Neural cell (in vitro differentiated cells): ENCODE data around the gene SIT1. TPM values are rescaled to one million over a fixed set of nuclear protein-coding genes. Genes with fewer than 3 reads are reported as not detected.
A peak's percentile ranks its signal among the peaks of the same experiment; 100 is the strongest.

Experiments used
- H2AFZ ChIP-seq: fragments of 200-600, 300-800 bp; sonication (generic), shearing (Covaris generic); 2 replicates; pipeline ENCODE4 v1.6.0; 2014; ENCODE audit warnings: low read depth, mild to moderate bottlenecking, antibody characterized with exemption, low read length, moderate library complexity
- H3F3A ChIP-seq: fragments of 200-600 bp; shearing (Covaris generic); 2 replicates; pipeline ENCODE4 v1.6.1; 2016; ENCODE audit warnings: mild to moderate bottlenecking, moderate library complexity, mixed read lengths, antibody characterized with exemption, low read length; ENCODE audit not compliant: insufficient read depth, poor library complexity, severe bottlenecking
- H3K27ac ChIP-seq: fragments of 200-600, 300-800 bp; sonication (generic), shearing (Covaris generic); 2 replicates; pipeline ENCODE4 v1.5.1; 2014; ENCODE audit warnings: mild to moderate bottlenecking, low read length, moderate library complexity
- H3K27me3 ChIP-seq: fragments of 300-800, 200-600 bp; sonication (generic), shearing (Covaris generic); 2 replicates; pipeline ENCODE4 v1.6.0; 2014; ENCODE audit warnings: mild to moderate bottlenecking, low read depth, low read length, moderate library complexity; ENCODE audit not compliant: insufficient read depth
- H3K36me3 ChIP-seq: fragments of 300-800, 200-600 bp; sonication (generic), shearing (Covaris generic); 2 replicates; pipeline ENCODE4 v1.5.1; 2014; ENCODE audit warnings: mild to moderate bottlenecking, antibody characterized with exemption, low read length, moderate library complexity; ENCODE audit not compliant: insufficient read depth
- H3K4me2 ChIP-seq: fragments of 300-800, 200-600 bp; sonication (generic), shearing (Covaris generic); 2 replicates; pipeline ENCODE4 v1.6.0; 2014; ENCODE audit warnings: mild to moderate bottlenecking, low read length
- H3K4me3 ChIP-seq: fragments of 300-800, 200-600 bp; sonication (generic), shearing (Covaris generic); 2 replicates; pipeline ENCODE4 v1.5.1; 2014; ENCODE audit warnings: mild to moderate bottlenecking, low read length, moderate library complexity
- H3K79me2 ChIP-seq: fragments of 200-600 bp; shearing (Covaris generic); replicated peaks from 2 replicates; pipeline ENCODE4 v1.6.0; 2014; ENCODE audit warnings: mild to moderate bottlenecking, low read length, moderate library complexity; ENCODE audit not compliant: insufficient read depth
- H3K9ac ChIP-seq: fragments of 300-800, 200-600 bp; sonication (generic), shearing (Covaris generic); 2 replicates; pipeline ENCODE4 v1.6.1; 2016; ENCODE audit warnings: mild to moderate bottlenecking, low read length, mixed read lengths
- H3K9me2 ChIP-seq: fragments of 200-600 bp; shearing (Covaris generic); 2 replicates; pipeline ENCODE4 v1.6.1; 2016; ENCODE audit warnings: mild to moderate bottlenecking, low read length, mixed read lengths; ENCODE audit not compliant: insufficient read depth
- H3K9me3 ChIP-seq: fragments of 200-600, 300-800 bp; sonication (generic), shearing (Covaris generic); 2 replicates; pipeline ENCODE4 v1.6.1; 2016; ENCODE audit warnings: mild to moderate bottlenecking, mixed run types, low read length, moderate library complexity, mixed read lengths
- H4K20me1 ChIP-seq: fragments of 200-600 bp; shearing (Covaris generic); 2 replicates; pipeline ENCODE4 v1.6.1; 2016; ENCODE audit warnings: mild to moderate bottlenecking, mixed run types; ENCODE audit not compliant: insufficient read depth
- EP300 ChIP-seq: fragments of 450-650 bp; conservative IDR thresholded peaks from 2 replicates; pipeline ENCODE4 v1.6.1; 2014; ENCODE audit warnings: antibody characterized with exemption, mild to moderate bottlenecking, moderate library complexity; ENCODE audit not compliant: poor library complexity, severe bottlenecking
- EZH2 ChIP-seq: fragments of 200-600, 300-800 bp; shearing (Covaris generic), sonication (generic); IDR thresholded peaks from 2 replicates; pipeline ENCODE4 v1.6.1; 2014; ENCODE audit warnings: antibody characterized with exemption, low read length, borderline replicate concordance, mild to moderate bottlenecking; ENCODE audit not compliant: insufficient read depth, poor library complexity, severe bottlenecking
- MXI1 ChIP-seq: fragments of 450-650 bp; conservative IDR thresholded peaks from 2 replicates; pipeline ENCODE4 v1.6.1; 2014; ENCODE audit warnings: antibody characterized with exemption, mild to moderate bottlenecking; ENCODE audit not compliant: poor library complexity, severe bottlenecking
- POLR2AphosphoS5 ChIP-seq: IDR thresholded peaks from 2 replicates; pipeline ENCODE4 v1.6.1; 2012
- RAD21 ChIP-seq: fragments of 450-650 bp; conservative IDR thresholded peaks from 2 replicates; pipeline ENCODE4 v1.6.1; 2014; ENCODE audit warnings: antibody characterized with exemption, mild to moderate bottlenecking, moderate library complexity
- REST ChIP-seq: IDR thresholded peaks from 2 replicates; pipeline ENCODE4 v1.6.1; 2012; ENCODE audit warnings: borderline replicate concordance
- SMC3 ChIP-seq: fragments of 450-650 bp; conservative IDR thresholded peaks from 2 replicates; pipeline ENCODE4 v1.6.1; 2014; ENCODE audit warnings: antibody characterized with exemption, mild to moderate bottlenecking, moderate library complexity; ENCODE audit not compliant: poor library complexity
- TAF1 ChIP-seq: IDR thresholded peaks from 2 replicates; pipeline ENCODE4 v1.6.1; 2012; ENCODE audit warnings: low read depth
- polyA plus RNA-seq: library from polyadenylated mRNA; depleted of rRNA; stranded (reverse); fragments of >200 nt; gene quantifications from 2 replicates; pipeline ENCODE4 v1.2.3, GENCODE V29; 2014
- TF ChIP-seq, protein P1 (sequence below): fragments of 450-650 bp; IDR thresholded peaks from 2 replicates; pipeline ENCODE4 v1.5.1; 2014; ENCODE audit warnings: antibody characterized with exemption, mild to moderate bottlenecking, moderate library complexity; ENCODE audit not compliant: poor library complexity, severe bottlenecking

SIT1 gene
- polyA plus RNA-seq, 1 donor from 2014 or later = not detected

GRCh38 chr9:35603986-35604577, 46.6 kb downstream of the SIT1 start:
- H3K4me3 ChIP-seq = peak overlapping the region; percentile 92
- H3K79me2 ChIP-seq = peaks cover 13% of the 10 kb centered on the region
- H3K36me3 ChIP-seq = peaks cover 4% of the 10 kb centered on the region
- no peaks in the 10 kb centered on the region for H3K9me3 ChIP-seq
- H3F3A ChIP-seq = no peaks in the 10 kb centered on the region
- H4K20me1 ChIP-seq = no peaks in the 10 kb centered on the region
- peak; percentile 88 for TF ChIP-seq TAF1
- TF ChIP-seq SMC3 = peak; percentile 80
- peak; percentile 79 for TF ChIP-seq MXI1
- no peak for TF ChIP-seq REST
- TF ChIP-seq, protein P1, sequence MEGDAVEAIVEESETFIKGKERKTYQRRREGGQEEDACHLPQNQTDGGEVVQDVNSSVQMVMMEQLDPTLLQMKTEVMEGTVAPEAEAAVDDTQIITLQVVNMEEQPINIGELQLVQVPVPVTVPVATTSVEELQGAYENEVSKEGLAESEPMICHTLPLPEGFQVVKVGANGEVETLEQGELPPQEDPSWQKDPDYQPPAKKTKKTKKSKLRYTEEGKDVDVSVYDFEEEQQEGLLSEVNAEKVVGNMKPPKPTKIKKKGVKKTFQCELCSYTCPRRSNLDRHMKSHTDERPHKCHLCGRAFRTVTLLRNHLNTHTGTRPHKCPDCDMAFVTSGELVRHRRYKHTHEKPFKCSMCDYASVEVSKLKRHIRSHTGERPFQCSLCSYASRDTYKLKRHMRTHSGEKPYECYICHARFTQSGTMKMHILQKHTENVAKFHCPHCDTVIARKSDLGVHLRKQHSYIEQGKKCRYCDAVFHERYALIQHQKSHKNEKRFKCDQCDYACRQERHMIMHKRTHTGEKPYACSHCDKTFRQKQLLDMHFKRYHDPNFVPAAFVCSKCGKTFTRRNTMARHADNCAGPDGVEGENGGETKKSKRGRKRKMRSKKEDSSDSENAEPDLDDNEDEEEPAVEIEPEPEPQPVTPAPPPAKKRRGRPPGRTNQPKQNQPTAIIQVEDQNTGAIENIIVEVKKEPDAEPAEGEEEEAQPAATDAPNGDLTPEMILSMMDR = peak; percentile 100
- TF ChIP-seq POLR2AphosphoS5 = peak; percentile 91
- peak; percentile 82 for TF ChIP-seq RAD21
- no peak for TF ChIP-seq EZH2
- TF ChIP-seq EP300 = peak; percentile 44
- H3K9ac ChIP-seq = peak overlapping the region; percentile 77
- H3K27ac ChIP-seq = peak overlapping the region; percentile 87
- no peaks in the 10 kb centered on the region for H3K27me3 ChIP-seq
- H2AFZ ChIP-seq = peak overlapping the region; percentile 80
- H3K4me2 ChIP-seq = peak overlapping the region; percentile 81
- no peaks in the 10 kb centered on the region for H3K9me2 ChIP-seq

DNA sequence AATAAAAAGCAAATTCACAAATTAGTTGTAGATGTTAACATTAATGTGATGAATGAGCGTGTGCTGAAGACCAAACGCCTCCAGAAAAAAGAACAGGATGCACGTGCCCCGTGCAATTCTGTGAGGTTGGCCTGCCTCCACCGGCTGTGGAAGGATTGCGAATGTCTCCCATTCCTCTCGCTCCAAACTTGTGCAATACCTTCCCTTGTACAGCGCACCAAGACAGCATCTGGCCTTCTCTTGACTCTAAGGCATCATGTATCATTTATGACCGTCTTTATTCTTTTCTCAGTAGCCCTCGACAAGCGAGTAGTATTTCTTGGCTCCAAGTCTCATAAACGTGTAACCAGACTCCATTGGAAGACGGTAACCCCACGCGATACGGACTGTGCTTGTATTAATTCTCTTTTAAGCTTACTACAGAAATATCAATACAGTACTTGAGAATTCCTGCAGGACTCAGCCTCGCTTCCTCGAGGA, 47.2 kb downstream of the SIT1 start:
- Histone ChIP-seq H3K9me2 (no peaks in the 10 kb centered on the region), H3K4me3 (peak overlapping the region; percentile 92), H4K20me1 (no peaks in the 10 kb centered on the region), H3K27me3 (no peaks in the 10 kb centered on the region), H2AFZ (peak overlapping the region; percentile 49), H3K9ac (peak overlapping the region; percentile 73), H3K79me2 (peaks cover 13% of the 10 kb centered on the region), H3K4me2 (peak overlapping the region; percentile 86), H3F3A (no peaks in the 10 kb centered on the region), H3K9me3 (no peaks in the 10 kb centered on the region), H3K27ac (peak overlapping the region; percentile 87), H3K36me3 (peaks cover 4% of the 10 kb centered on the region)
- peak; percentile 81 for TF ChIP-seq REST
- no peak for TF ChIP-seq EZH2
